H1 (cell line): ENCODE results near the gene GRPR. TPM values are rescaled to one million over a fixed set of nuclear protein-coding genes. Genes with fewer than 3 reads are reported as not detected.

Source experiments
- BCL11A ChIP-seq, 2 experiments: IDR thresholded peaks; one replicate each; pipeline ENCODE4 v1.6.1; 2011; ENCODE audit warnings: low read depth in 2 of 2, low read length in 2 of 2, mild to moderate bottlenecking in 2 of 2
- CTCF ChIP-seq, 3 experiments: IDR thresholded peaks; 1 replicate in 2 of 3; 2 replicates in 1 of 3; pipeline versions ENCODE4 v1.5.1 to v1.6.1; 2011; ENCODE audit warnings: low read length in 3 of 3, mild to moderate bottlenecking in 3 of 3, inconsistent platforms in 2 of 3, low read depth in 1 of 3, moderate library complexity in 1 of 3; ENCODE audit not compliant: insufficient read depth in 1 of 3; ENCODE audit errors: control extremely low read depth in 1 of 3
- ZNF274 ChIP-seq: IDR thresholded peaks from 2 replicates; pipeline ENCODE4 v1.7.0; 2012; ENCODE audit warnings: low read length, borderline replicate concordance; ENCODE audit errors: extremely low read depth
- polyA plus RNA-seq, 7 experiments: library from polyadenylated mRNA; depleted of rRNA in 3 of 7; stranded (reverse) in 5 of 7; unstranded in 2 of 7; fragments of >200 nt in 5 of 7; fragments of 200-250 nt in 2 of 7; gene quantifications; 1 replicate in 5 of 7; 2 replicates in 1 of 7; 4 replicates in 1 of 7; pipeline versions ENCODE4 v1.2.1 to v1.2.3, GENCODE V29; 2011 to 2013; ENCODE audit warnings: missing spikeins in 2 of 7, mixed read lengths in 2 of 7
- total RNA-seq: library from RNA; stranded (reverse); fragmentation: NEBNext Ultra II Directional; extraction: Animal tissue kit (Norgen Biotek cat#: 25700); gene quantifications from 2 replicates; pipeline ENCODE4 v1.2.1, GENCODE V29; 2021

GRPR gene
- total and polyA plus RNA-seq, 2 of the 8 experiments (the other 6 are each of a cell fraction or from before 2014, with no cell fraction given), result 18.6 to 78.4 TPM

- no peak for TF ChIP-seq CTCF (IDR thresholded peaks at IDR 0.05; ENCODE audit: control extremely low read depth in 1 of 3, insufficient read depth in 1 of 3, low read depth in 1 of 3, low read length in 3 of 3)
- TF ChIP-seq BCL11A (IDR thresholded peaks at IDR 0.05; ENCODE audit: low read depth in 2 of 2, low read length in 2 of 2), result no peak
- TF ChIP-seq ZNF274, result no peak
Observed at GRCh38 chrX:16113978-16114565, 9.3 kb upstream of the GRPR start (continued).
